ENCODE results near the gene COL9A3.

The COL9A3 gene

DNA sequence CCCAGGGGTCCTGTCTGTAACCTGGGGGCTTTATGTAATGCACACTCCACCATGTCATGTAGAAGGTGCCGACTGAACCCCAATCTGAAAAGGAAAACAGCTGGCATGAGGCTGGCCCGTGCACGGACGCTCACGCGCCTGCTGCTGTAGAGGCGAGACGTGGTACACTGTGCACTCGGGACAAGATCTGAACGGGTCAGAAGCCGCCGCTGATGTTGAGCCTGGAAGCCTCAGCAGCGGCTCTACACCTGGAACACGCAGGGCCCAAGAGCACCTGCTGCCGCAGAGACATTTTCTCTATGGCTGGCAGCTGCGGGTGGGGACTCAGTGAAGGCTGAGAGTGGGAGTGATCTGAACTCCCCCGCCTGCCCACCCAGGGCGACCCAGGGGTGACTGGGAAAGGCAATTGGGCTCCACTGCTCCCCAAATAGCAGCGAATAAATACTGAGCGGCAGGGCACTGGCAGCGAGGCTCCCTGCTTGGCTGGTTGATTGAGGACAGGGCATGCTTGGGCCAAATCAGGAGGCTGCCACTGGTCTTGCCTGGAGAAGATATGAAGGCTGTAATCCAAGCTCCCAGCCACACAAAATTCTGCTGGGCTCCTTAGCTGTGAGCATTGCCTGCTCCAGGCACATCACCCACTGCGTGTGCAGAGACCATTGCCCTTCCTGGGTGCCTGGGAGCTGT lies 14.7 kb upstream of the COL9A3 start:
- TF ChIP-seq, protein P1, sequence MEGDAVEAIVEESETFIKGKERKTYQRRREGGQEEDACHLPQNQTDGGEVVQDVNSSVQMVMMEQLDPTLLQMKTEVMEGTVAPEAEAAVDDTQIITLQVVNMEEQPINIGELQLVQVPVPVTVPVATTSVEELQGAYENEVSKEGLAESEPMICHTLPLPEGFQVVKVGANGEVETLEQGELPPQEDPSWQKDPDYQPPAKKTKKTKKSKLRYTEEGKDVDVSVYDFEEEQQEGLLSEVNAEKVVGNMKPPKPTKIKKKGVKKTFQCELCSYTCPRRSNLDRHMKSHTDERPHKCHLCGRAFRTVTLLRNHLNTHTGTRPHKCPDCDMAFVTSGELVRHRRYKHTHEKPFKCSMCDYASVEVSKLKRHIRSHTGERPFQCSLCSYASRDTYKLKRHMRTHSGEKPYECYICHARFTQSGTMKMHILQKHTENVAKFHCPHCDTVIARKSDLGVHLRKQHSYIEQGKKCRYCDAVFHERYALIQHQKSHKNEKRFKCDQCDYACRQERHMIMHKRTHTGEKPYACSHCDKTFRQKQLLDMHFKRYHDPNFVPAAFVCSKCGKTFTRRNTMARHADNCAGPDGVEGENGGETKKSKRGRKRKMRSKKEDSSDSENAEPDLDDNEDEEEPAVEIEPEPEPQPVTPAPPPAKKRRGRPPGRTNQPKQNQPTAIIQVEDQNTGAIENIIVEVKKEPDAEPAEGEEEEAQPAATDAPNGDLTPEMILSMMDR (conservative IDR thresholded peaks at IDR 0.05; ENCODE audit: low read length), result no peak
- DNase-seq (ENCODE audit: low read depth), result no peak
- H3K4me3 ChIP-seq (ENCODE audit: low read length), result no peak overlapping the region

DNA sequence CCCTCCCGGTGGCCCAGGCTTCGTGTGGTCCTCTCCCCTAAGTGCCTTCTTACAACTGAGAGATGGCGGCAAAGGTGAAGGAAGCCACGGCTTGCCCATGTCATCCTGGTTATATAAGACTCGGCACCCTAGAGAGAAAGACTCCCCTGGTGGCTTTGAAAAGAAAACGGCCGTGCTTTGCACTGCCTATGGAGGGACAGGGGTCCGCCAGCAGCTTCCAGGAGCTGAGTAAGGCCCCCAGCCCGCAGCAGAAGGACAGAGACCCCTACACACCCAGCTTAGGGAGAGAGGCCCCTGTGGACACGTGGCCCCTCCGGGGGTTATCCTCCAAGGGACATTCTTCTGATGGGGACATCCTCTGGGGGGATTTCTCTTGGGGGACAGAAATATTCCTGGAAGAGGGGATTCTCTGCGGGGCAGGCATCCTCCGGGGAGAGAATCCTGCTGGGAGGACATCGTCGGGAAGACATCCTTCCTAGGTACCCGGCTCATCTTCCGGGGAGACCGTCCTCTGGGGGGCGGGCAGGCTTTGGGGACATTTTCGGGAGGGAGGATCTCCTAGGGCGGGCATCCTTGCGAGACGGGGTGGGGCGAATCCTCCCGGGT lies 12.7 kb upstream of the COL9A3 start:
- DNase-seq (ENCODE audit: low read depth), result no peak
- H3K4me3 ChIP-seq (ENCODE audit: low read length), result peak overlapping the region; percentile 80
- TF ChIP-seq, protein P1 (conservative IDR thresholded peaks at IDR 0.05; ENCODE audit: low read length), result peak; percentile 10; the same call in 1 of the 2 replicates

DNA sequence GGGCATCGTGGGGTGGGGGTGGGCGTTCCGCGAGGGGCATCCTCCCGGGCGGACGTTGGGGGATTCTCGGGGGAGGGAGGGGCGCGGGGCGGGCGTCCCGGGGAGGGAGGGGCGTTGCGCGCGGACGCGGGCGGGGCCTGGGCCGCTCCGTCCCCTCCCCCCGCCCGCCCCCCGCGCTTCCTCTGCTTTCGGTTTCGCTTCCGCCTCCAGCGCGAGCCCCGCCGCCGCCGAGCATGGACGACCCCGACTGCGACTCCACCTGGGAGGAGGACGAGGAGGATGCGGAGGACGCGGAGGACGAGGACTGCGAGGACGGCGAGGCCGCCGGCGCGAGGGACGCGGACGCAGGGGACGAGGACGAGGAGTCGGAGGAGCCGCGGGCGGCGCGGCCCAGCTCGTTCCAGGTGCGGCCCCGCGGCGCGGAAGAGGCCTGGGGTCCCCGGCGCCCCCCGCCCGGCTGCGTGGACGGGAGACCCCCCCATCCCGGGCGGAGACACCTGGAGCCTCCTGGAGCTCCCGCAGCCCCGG lies 12.2 kb upstream of the COL9A3 start, which contains the start of gene OGFR:
TSS of gene OGFR (plus strand) at position 209 of the 528 bp plus-strand sequence. CDS start at position 234, 25 bp downstream.
- DNase-seq (ENCODE audit: low read depth), result peak; percentile 41
- TF ChIP-seq, protein P1 (conservative IDR thresholded peaks at IDR 0.05; ENCODE audit: low read length), result no peak
- peak within 1 kb of the TSS; percentile 80 for H3K4me3 ChIP-seq (ENCODE audit: low read length)

DNA sequence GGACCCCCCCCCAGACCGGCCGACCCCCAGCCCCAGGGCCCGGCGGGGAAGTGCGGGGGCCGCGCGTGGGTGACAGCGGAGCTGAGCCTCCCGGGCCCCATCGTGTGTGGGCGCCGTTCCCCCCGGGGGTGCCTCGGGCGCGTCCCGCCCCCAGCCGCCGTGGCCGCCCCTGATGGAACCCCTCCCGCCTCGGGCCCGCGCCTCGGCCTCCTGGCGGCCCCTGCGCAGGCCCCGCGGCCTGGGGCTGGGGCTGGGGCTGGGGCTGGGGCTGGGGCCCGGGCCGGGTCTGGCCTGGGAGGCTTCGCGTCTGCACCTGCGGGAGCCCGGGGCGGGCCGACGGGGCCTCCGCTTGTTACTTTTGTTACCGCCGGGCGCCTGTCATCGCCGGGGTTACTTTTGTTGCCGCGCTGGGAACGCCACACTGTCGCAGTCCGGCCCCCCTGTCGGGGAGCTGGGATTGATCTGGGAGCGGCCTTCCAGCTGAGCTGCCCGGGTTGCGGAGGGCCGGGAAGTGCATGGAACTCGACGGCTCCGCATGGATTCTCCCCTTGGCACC lies 11.6 kb upstream of the COL9A3 start:
- TF ChIP-seq, protein P1 (conservative IDR thresholded peaks at IDR 0.05; ENCODE audit: low read length), result no peak; the same call in 1 of the 2 replicates
- no peak for DNase-seq (ENCODE audit: low read depth)
- peak overlapping the region; percentile 80 for H3K4me3 ChIP-seq (ENCODE audit: low read length)

DNA sequence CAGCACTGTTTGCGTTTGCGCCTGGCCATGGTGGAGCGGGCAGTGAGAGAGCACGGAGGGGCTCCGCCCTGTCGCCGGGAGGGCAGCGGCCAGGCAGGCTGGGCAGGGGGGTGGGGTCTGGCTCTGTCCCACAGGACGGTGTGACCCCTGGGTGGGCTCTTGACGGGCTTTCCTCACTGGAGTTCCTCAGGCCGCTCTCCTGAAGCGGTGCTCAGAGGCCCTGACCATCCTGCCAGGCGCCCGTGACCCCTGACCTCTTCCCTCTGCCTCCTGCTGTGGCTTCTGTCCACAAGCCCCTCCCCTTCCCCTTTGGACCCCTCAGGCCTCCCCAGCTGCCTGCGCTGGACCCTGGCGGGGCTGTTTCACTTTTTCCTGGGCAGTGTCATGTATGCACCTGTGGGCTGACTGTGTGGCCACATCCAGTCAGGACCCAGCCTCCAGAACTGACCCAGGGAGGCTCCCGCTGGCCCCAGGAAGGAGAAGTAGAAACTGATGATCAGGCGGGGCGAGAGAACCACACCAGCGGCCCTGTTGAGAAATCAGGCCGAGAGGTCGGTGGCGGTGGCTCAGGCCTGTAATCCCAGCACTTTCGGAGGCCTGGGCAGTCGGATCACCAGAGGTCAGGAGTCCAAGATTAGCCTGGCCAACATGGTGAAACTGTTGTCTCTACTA lies 11.0 kb upstream of the COL9A3 start:
- DNase-seq (ENCODE audit: low read depth), result no peak
- peak overlapping the region; percentile 80 for H3K4me3 ChIP-seq (ENCODE audit: low read length)
- TF ChIP-seq, protein P1 (conservative IDR thresholded peaks at IDR 0.05; ENCODE audit: low read length), result no peak

DNA sequence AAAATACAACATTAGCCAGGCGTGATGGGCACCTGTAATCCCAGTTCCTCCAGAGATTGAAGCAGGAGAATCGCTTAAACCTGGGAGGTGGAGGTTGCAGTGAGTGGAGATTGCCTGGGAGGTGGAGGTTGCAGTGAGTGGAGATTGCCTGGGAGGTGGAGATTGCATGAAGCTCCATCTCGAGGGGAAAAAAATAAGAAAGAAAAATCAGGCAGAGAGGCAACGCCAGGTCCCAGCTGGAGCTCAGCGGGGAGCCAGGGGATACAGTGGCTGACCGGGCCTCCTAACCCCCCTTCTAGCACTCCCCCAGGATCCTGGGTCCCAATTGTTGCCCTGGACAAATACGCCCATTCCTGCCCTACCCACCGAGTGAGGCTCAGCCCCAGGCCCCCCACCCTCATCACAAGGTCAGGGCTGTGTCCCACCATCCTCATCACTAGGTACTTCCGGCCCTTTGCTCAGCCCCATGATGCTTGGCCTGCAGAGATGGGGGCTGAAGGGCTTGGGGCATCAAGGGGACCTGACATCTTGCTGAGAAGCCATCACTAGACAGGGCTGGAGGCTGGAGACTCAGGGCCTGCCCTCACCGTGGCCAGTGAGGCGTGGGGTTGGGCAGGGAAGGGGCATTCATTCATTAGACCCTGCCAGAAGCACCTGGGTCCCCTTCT lies 10.3 kb upstream of the COL9A3 start:
- no peak for DNase-seq (ENCODE audit: low read depth)
- H3K4me3 ChIP-seq (ENCODE audit: low read length), result peak overlapping the region; percentile 80
- TF ChIP-seq, protein P1 (conservative IDR thresholded peaks at IDR 0.05; ENCODE audit: low read length), result no peak

All from AG10803 (cell line).